Endothelial cell (in vitro differentiated cells): ENCODE data around the gene LILRB4. TPM values are rescaled to one million over a fixed set of nuclear protein-coding genes. Genes with fewer than 3 reads are reported as not detected.

ENCODE experiments used
- DNase-seq: peaks from one replicate; pipeline ENCODE4 v3.0.0; 2021; ENCODE audit warnings: low spot score
- H3K27ac Mint-ChIP-seq: one replicate; pipeline ENCODE4 v1.8.0; 2021; ENCODE audit warnings: mixed read lengths, inconsistent platforms; ENCODE audit not compliant: unreplicated experiment
- H3K27me3 Mint-ChIP-seq: one replicate; pipeline ENCODE4 v1.8.0; 2021; ENCODE audit warnings: mild to moderate bottlenecking, moderate library complexity, mixed read lengths, inconsistent platforms; ENCODE audit not compliant: unreplicated experiment
- H3K36me3 Mint-ChIP-seq: one replicate; pipeline ENCODE4 v1.8.0; 2021; ENCODE audit warnings: mild to moderate bottlenecking, low read depth, mixed read lengths, inconsistent platforms; ENCODE audit not compliant: unreplicated experiment
- H3K4me1 Mint-ChIP-seq: one replicate; pipeline ENCODE4 v1.8.0; 2021; ENCODE audit warnings: mild to moderate bottlenecking, mixed read lengths, inconsistent platforms; ENCODE audit not compliant: unreplicated experiment
- H3K4me3 Mint-ChIP-seq: one replicate; pipeline ENCODE4 v1.8.0; 2021; ENCODE audit warnings: mild to moderate bottlenecking, mixed read lengths, inconsistent platforms; ENCODE audit not compliant: unreplicated experiment
- H3K9me3 Mint-ChIP-seq: one replicate; pipeline ENCODE4 v1.8.0; 2021; ENCODE audit warnings: mixed read lengths, inconsistent platforms; ENCODE audit not compliant: unreplicated experiment
- CTCF ChIP-seq: fragments of 200-600 bp; sonication (generic); IDR thresholded peaks from one replicate; pipeline ENCODE4 v1.5.0; 2021; ENCODE audit warnings: antibody characterized with exemption; ENCODE audit not compliant: unreplicated experiment
- long read RNA-seq: library from polyadenylated mRNA; unstranded; transcript quantifications from one replicate; pipeline ENCODE4 v2.0.0, GENCODE V29; 2020; ENCODE audit not compliant: unreplicated experiment
- total RNA-seq: library from RNA; stranded (reverse); fragmentation: NEBNext Ultra II Directional; extraction: Animal tissue kit (Norgen Biotek cat#: 25700); gene quantifications from one replicate; pipeline ENCODE4 v1.2.1, GENCODE V29; 2021; ENCODE audit not compliant: unreplicated experiment

LILRB4 gene
- total RNA-seq, result not detected
- long read RNA-seq, result 0 reads

GRCh38 chr19:54662730-54663129 lies at the start of gene LILRB4:
LILRB4 (plus strand) TSS chr19:54662985; CDS start chr19:54663034, 49 bp downstream.
- H3K27me3 Mint-ChIP-seq, result peaks cover 9% of the 10 kb centered on the region
- H3K4me3 Mint-ChIP-seq, result no peak within 1 kb of the TSS
- no peak for TF ChIP-seq CTCF
- DNase-seq, result no peak
- peaks cover 42% of the 10 kb centered on the region for H3K9me3 Mint-ChIP-seq
- H3K36me3 Mint-ChIP-seq, result peaks cover 11% of the 10 kb centered on the region
- H3K4me1 Mint-ChIP-seq, result no peaks in the 10 kb centered on the region
- H3K27ac Mint-ChIP-seq, result no peak within 1 kb of the TSS

- no peak for TF ChIP-seq CTCF
- peaks cover 34% of the 10 kb centered on the region for H3K9me3 Mint-ChIP-seq
- no peaks in the 10 kb centered on the region for H3K36me3 Mint-ChIP-seq
These were observed 48.1 kb upstream of the LILRB4 start for GRCh38 chr19:54614726-54615125.

GRCh38 chr19:54616057-54616456 lies 46.7 kb upstream of the LILRB4 start:
- H3K4me3 Mint-ChIP-seq, result no peak overlapping the region
- no peaks in the 10 kb centered on the region for H3K4me1 Mint-ChIP-seq
- no peaks in the 10 kb centered on the region for H3K36me3 Mint-ChIP-seq
- H3K27me3 Mint-ChIP-seq, result no peaks in the 10 kb centered on the region
- DNase-seq, result no peak
- TF ChIP-seq CTCF, result no peak
- peaks cover 34% of the 10 kb centered on the region for H3K9me3 Mint-ChIP-seq
- no peak overlapping the region for H3K27ac Mint-ChIP-seq

More at GRCh38 chr19:54614726-54615125, 48.1 kb upstream of the LILRB4 start:
- no peak overlapping the region for H3K27ac Mint-ChIP-seq
- no peaks in the 10 kb centered on the region for H3K4me1 Mint-ChIP-seq
- H3K4me3 Mint-ChIP-seq, result no peak overlapping the region
- no peak for DNase-seq
- H3K27me3 Mint-ChIP-seq, result no peaks in the 10 kb centered on the region

GRCh38 chr19:54616821-54617560 lies 45.8 kb upstream of the LILRB4 start:
- Mint-ChIP-seq H3K27me3 (no peaks in the 10 kb centered on the region), H3K4me1 (no peaks in the 10 kb centered on the region), H3K27ac (no peak overlapping the region), H3K9me3 (peaks cover 39% of the 10 kb centered on the region), H3K36me3 (no peaks in the 10 kb centered on the region), H3K4me3 (no peak overlapping the region)
- no peak for DNase-seq
- TF ChIP-seq CTCF, result no peak

GRCh38 chr19:54620464-54620863 lies 42.3 kb upstream of the LILRB4 start:
- Mint-ChIP-seq H3K27me3 (no peaks in the 10 kb centered on the region), H3K36me3 (peaks cover 4% of the 10 kb centered on the region), H3K9me3 (peaks cover 45% of the 10 kb centered on the region), H3K4me1 (no peaks in the 10 kb centered on the region), H3K4me3 (no peak overlapping the region), H3K27ac (no peak overlapping the region)
- no peak for TF ChIP-seq CTCF
- DNase-seq, result no peak
